Activated CD4-positive, alpha-beta T cell treated with anti-CD3 and anti-CD28 coated beads, Interleukin-2, amount 50 U/mL, for 16 hours (primary cell): ENCODE results near the gene MYLK3.
A peak's percentile ranks its signal among the peaks of the same experiment; 100 is the strongest.
"Not testable (repeated sequence)": the region's sequence is repeated elsewhere in the genome, so short reads cannot be mapped to it uniquely, and the experiment has no call there.

ENCODE experiments used
- DNase-seq: peaks from one replicate; pipeline ENCODE4 v3.0.0-alpha.2; 2020

The MYLK3 gene

DNA sequence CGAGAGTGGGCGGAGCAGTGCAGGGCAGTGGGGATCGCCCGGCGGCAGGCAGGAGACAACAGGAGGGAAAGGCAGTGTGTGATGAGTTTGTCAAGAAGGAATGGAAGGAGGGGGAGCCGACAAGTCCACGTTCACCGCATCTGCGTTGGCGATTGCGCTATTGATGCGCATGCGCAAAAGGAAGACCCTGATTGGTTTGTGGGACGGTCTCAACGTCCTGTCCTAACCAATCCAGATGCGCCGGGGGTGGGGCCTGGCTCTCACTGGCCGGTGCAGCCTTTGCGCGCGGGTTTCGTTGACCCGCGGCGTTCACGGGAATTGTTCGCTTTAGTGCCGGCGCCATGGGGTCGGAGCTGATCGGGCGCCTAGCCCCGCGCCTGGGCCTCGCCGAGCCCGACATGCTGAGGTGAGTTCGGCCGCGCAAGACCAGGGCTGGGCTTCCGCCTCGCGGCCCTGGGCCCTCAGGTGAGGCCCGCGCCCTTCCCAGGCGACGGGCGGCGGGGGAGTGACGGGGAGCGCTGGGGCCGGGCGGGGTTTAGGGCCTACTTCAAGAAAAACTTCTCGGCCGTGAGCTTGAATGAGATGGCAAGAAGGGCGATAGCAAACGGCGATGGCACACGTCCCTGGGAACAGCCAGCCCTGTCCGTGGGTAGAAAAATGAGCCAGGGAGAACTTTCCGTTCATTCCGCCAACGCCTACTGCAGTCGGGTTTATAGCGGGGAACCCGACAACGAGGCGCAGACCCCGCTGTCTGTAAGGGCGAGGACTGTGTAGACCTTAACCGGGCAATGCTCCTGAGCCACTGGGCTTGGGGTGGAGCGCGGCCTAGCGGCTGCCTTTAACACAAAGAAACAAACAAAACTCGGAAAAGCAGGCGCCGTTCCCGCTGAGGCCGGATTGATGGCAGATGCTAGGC is 58.5 kb downstream of the MYLK3 start, which contains the start of gene ORC6:
Gene ORC6, plus strand, starts transcription at position 295 of the 916 bp plus-strand sequence. Its CDS starts 47 bp downstream, at position 342.
- DNase-seq, result peak; percentile 98

- DNase-seq, result peak; percentile 99
Measured at GRCh38 chr16:46688654-46689364, 59.3 kb downstream of the MYLK3 start, which contains the start of gene VPS35. Gene VPS35 (minus strand): TSS chr16:46689178. CDS start chr16:46689133, 45 bp downstream.

DNA sequence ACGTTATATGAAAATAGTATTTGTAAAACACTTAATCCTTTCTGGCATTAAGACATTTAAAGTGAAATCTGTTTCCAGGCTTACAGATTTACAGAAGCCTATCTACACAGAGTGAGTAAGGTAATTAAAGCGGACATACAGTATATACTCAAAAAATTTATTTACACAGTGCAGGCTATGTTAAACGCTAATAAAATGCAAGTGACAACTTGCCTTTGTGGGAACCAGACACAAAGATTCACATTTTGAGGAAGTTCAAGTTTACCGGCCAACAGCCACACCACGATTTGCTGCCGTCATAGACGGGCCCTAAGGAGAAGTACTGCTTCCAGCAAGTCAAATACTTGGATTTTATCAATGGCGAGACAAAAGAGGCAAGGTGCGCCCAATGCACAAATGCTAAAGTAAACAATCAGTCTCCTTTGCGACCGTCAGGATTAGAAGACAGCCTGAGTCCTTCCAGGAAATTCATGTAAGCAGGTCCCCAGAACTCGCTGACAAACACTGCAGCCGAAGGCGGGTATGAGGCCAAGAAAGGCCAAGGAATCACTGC is 60.0 kb downstream of the MYLK3 start:
- DNase-seq, result no peak

DNA sequence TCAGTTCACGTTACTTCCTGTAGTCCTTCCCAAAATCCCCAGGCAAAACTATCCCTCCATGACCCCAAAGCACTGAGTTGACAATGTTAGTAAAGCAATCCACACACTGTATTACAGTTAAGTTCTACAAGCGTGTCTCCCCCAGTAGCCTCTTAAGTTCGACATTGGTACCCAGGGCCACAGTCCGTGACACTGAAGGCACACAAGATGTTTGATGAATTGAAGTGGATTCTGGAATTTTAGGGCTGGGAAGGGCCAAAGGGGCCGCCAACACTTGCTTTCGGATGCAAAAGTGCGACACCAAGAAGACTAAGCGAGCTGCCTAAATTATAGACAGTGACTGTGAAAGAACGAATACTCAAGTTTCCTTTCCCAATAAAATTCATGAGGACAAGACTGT is 60.7 kb downstream of the MYLK3 start:
- DNase-seq, result no peak

GRCh38 chr16:46686815-46687473 is 61.2 kb downstream of the MYLK3 start:
- no peak for DNase-seq

DNA sequence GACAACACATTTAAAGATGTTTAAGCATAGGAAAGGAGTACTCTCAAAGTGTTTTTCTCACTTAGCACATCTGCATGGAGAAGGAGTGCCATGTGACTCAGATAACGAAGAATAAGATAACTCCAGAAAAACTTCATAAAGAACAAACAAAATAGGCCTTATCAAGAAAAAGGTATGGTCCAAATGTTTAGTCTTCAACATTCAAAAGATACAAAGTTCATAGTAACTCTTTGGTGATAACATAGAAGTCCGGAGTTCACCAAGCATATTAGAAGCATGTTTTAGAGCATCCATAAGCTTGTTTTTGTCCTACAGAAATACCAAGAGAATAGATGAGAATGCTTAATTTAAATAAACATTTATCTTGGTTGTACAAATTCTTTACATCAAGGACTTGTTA is 66.3 kb downstream of the MYLK3 start:
- not testable (repeated sequence) for DNase-seq

DNA sequence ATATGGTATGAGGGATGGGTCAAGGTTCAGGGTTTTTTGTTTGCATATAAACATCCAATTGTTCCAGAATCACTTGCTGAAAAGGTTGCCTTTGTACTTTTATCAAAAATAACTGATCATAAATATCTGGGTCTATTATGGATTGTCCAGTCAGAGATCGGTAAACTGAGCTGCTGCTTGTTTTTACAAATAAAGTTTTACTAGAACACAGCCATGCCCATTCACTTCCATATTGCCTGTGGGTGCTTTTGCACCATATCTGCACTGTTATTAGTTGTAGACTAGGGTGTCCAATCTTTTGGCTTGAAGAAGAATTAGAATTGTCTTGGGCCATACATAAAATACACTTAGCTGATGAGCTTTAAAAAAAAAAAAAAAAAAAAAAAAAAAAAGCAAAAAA is 70.2 kb downstream of the MYLK3 start:
- DNase-seq, result not testable (repeated sequence)

DNA sequence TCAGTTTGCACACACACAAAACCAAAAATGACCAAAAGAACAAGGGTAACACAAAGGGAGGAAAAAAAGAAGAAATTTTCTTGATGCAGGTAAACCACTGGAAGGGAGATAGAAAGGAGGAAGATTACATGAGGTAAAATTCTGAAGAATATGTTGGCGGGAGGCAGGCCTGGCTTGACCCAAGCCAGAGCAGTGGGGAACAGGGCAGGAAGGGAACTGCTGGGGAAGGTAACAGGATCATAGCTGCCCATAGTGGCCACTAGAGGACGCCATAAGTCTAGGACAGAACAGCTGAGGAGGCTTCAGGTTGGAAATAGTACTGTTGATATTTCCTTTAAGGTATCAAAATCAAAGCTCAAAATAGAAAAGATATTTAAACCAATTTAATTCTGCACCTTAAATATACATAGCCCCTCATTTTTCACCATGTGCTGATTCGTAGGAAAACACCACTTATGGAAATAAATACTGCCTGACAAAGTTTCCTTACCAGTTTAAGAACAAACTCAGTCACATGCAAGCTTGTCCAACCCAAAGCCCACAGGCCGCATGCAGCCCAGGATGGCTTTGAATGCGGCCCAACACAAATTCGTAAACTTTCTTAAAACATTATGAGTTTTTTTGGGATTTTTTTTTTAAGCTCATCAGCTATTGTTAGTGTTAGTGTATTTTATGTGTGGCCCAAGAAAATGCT is 74.7 kb downstream of the MYLK3 start:
- peak; percentile 58 for DNase-seq

DNA sequence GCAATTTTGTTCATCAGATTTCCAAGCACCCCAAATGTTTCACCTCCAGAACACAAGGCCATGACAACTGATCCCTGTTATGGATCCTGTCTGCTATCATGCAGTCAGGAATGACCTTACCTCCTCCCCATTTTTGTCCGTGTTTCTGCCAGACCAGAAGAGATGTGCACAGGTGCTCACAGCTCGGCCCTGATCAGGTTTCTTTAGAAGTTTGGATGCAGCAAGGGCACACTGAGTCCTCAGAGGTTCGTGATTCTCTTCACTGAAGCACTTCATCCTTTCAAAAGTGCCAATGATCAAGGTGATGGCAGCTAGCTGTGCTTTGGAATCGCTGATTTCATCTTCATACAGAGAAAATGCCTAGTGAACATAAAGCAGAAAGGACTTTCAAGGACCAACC is 86.0 kb downstream of the MYLK3 start:
- DNase-seq, result no peak

DNA sequence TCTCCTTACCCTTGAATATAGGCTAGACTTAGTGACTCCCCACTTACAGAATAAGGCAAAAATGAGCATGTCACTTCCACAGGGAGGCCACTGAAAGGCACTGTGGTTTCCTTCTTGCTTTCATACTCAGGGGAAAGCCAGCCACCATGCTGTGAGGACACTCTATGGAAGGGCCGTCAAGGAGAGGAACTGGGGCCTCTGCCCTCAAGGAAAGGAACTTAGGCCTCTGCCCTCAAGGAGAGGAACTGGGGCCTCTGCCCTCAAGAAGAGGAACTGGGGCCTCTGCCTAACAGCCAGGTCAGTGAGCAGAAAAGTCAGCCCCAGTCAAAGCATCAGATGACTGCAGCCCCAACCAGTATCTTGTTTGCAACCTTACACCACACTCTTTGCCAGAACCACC is 89.2 kb downstream of the MYLK3 start:
- peak; percentile 42 for DNase-seq
